GM19328 (cell line): Measurements from ENCODE around the gene TMEM170B.

Experiments
- ATAC-seq: cut with Tn5 transposase; IDR thresholded peaks from one replicate; pipeline ENCODE4 v1.9.1; 2021; ENCODE audit warnings: mild to moderate bottlenecking, moderate library complexity; ENCODE audit not compliant: unreplicated experiment

TMEM170B gene

DNA sequence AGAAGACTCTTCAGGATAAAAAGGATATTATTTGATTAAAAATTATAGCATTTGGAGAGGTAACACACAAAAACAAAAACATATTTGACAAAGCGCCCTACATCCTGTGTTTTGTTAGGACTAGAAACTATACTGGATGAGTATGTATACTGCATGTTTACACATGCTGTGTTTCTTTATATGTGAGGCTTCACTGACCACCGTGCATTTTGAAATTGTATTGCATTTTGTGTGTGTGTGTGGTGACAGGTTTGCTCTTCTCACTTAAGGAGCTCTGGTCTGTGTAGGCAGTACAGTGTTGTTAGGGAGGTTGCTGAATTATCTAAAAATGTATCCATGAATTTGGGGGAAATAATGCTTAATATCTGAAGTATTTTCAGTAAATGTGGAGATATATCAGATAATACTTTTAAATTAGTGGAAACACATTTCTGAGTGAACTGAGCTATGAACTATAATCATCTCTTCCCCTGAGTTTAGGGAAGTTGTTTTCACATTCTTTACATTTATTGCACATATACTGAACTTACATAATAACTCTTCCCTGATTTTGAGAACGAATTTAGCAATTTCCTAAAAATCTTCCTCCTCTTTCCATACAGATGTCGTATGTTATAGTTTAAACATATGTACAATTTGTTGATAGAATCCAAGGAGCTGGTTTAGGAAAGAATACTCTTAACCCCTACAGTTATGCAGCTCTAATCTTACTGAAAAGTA lies 43.3 kb downstream of the TMEM170B start:
- no peak for ATAC-seq

DNA sequence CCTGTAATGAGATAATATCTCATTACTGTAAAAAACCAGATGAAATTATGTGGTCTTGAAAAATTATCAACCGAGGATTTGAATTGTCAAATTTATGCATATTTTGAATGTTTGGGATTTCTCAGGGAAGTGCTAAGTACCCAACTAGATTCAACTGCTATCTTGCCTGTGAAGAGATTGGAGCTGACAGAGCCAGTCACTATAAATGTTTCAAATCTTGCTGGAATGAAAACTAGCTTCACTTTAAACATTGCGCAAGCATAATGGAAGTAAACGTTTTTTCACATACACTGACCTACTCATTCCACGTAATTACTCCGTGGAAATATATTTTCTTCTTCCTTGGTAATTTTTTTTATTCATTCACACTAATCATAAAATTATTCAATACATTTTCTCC lies 46.7 kb downstream of the TMEM170B start:
- ATAC-seq, result no peak

DNA sequence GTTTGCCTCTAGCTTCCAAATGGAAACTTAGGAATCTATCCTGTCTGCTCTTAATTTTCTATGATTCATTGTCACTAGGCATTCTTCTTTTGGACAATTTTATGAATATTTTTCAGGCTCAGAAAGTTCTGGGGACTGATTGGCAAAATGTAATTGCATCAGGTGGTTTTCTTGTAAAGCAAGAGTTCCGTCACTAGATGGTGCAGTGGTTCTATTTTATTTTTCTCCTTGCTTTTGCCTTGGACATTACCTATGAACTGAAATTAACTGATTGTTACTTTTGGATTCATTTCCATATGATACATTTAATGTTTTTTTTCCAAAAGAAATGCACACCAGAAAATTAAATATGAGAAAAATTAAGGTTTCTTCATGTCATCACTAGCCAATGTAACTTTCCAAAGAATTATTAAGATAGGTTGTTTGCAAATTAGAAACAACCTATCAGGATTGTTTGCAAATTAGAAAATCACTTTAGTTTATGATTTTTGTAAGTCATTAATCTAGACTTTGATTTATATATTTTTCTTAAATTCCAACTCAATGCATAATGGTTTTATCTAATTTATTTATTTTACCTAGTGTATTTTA lies 48.0 kb downstream of the TMEM170B start:
- no peak for ATAC-seq

DNA sequence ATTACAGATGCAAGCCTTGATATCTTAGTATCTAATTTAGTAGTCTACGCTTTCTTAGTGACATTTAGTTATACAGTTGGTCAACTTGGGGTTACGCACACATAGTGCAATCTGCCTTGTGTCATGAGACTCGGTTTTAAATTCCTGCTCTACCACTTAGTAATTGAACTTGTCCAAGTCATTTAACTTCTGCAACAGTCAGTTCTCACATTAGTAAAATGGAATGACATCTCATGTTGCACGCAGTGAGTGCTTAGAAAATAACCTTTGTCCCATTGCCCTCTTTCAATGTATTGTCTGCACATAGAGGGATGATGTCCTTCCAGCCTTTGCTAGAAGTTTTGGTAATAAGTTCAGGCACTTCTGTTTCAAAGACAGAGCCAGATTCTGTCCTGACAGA lies 48.6 kb downstream of the TMEM170B start:
- no peak for ATAC-seq

DNA sequence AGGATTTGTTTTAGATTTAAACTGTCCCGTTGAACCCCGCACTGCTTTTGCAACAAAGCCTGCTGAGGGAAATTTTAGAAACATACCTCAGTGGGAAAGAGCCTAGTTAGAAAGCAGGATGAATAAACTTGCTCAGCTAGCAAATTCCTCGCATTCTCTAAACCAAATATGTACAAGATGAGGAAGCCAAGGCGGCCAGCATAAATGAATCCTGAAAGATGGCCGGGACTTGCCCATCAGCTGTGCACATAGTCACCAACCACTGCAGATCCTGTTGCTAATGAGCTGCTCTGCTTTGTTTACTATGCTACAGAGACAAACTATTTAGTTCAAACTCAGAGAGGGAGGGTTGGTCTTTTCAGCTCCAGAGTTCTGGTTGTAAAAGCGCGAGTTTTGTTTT lies 49.0 kb downstream of the TMEM170B start:
- no peak for ATAC-seq

DNA sequence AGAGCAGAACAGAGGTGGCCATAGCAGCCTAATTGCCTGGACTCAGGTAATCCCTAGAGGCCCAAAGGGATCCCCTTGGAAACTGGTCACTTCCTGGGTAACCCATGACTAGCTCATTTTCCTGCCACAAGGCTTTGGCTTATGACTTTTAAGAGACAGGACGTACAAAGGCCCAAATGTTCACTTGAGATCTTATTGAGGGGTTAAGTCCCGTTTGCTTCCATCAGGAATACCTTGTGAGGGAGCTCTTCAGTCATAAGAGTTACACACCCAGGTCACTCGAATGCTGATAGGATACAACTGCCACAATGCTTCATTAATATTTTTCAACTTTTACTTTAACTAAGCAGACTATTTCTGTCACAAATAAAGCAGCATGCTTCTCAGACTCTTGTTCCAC lies 51.7 kb downstream of the TMEM170B start:
- ATAC-seq, result no peak

DNA sequence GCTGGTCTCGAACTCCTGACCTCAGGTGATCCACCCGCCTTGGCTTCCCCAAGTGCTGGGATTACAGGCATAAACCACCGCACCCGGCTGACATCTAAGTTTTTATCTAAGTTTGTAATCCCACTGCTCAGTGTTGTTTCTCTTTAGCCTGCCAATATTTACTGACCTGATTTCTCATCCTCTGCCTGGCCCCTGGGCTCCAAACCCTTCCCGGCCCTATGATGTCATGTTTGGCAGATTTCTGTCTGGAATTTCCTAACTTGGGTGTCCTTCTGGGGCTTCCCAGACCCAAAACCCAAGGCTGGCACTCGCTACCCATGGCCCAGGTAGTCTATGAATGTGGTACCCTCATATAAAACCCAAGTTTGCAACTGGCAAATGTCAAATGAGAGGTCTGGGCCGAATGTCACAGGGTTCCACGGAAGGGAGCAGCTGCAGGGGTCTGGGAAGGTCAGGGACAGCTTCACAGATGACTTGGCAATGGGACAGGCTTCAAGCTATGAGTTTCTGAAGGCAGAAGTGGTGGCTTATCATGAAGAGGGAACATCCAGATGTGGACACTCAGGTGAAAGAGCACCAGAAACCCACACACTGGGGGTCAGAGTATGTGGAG lies 54.9 kb downstream of the TMEM170B start:
- no peak for ATAC-seq

DNA sequence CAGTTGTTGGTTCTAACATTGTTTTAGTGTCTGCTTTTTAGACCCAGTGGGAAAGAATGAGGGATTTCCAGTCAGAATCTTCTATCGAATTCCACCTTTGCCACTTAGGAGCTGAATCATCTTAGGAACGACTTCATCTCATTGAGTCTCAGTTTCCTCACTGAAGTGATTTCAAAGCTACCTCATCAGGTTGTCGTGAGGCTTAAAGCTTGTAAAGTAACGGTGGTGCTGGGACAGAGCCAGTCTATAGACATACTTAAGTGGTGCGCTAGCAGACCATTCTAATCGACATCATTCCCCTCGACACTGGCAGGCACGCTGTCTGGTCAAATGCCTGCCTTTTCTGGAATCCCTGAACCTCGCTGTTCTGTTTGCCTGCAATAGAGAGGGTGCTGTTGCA lies 55.5 kb downstream of the TMEM170B start:
- no peak for ATAC-seq

DNA sequence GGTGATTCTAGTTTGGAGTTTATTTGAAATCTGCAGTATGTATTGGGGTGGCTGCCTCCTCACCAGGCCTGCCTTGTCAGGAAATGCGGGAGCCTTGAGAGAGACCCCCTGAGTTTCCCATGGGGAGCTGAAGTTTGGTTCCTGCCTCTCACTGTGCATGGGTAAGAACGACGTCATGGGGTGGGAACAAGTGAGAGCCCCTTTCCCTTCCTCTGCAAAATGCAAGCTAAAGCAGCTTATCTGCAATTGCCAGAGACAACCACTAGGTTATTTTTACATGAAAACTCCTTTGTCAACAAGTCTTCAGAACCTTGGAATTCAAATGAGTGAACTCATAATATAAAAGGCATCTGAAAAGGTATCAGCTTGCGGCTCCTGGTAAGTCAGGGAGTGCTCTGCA lies 58.4 kb downstream of the TMEM170B start:
- ATAC-seq, result no peak

DNA sequence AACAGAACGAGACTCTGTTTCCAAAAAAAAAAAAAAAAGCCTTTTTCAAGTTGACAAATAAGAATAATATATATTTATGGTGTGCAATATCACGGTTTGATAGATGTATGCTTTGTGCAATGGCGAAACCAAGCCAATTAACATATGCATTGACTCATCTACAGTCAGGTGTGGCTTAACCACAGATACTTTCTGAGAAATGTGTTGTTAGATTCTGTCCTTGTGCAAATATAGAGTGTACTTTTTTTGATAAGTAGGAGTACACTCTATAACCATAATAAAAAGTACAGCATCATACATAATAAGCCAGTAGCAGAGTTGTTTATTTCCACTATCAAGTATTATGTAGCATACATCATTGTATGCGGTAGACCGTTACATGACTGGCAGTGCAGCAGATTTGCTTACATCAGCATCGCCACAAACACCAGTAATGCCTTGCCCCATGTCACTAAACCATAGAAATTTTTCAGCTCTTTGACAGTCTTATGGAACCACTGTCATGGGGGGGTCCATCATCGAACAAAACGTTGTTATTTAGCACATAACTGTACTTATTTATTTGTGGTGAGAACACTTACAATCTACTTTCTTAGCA lies 59.2 kb downstream of the TMEM170B start:
- ATAC-seq, result no peak

DNA sequence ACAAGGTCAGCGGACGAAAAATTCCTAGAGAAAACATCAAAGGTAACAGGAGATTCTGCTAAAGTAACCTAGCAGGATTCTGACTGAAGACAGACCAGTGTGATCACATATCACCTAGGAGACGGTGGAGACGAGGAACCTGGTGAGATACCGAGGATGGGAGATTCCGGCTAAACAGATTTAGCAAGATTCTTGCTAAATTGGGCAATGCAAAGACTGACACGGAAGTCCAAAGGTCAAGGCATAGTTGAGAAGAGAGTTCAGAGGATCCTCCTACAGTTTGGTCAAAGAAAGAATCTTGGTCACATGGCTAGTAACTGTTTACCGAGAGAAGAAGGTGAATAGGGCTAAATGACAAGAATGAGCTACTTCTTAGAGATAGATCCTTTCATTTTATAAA lies 61.1 kb downstream of the TMEM170B start:
- ATAC-seq, result no peak

DNA sequence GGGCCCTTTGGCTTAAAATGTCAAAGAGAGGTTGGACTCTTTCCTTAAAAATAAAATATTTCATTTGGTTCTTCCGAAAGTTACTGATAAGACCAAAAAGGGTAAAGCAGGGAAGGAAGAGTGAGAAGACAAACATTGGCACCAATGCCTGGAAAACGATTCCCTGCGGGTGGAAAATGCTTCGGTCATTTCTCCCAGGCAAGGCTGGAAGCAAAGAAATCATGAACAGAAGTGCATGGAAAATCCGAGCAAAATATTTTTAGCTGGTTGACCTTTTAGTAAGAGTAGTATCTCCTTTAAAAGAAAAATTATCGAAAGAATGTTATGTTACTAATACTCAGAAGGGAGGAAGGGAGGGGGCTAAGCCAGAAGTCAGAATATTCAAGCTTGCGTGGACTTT lies 62.7 kb downstream of the TMEM170B start:
- no peak for ATAC-seq

DNA sequence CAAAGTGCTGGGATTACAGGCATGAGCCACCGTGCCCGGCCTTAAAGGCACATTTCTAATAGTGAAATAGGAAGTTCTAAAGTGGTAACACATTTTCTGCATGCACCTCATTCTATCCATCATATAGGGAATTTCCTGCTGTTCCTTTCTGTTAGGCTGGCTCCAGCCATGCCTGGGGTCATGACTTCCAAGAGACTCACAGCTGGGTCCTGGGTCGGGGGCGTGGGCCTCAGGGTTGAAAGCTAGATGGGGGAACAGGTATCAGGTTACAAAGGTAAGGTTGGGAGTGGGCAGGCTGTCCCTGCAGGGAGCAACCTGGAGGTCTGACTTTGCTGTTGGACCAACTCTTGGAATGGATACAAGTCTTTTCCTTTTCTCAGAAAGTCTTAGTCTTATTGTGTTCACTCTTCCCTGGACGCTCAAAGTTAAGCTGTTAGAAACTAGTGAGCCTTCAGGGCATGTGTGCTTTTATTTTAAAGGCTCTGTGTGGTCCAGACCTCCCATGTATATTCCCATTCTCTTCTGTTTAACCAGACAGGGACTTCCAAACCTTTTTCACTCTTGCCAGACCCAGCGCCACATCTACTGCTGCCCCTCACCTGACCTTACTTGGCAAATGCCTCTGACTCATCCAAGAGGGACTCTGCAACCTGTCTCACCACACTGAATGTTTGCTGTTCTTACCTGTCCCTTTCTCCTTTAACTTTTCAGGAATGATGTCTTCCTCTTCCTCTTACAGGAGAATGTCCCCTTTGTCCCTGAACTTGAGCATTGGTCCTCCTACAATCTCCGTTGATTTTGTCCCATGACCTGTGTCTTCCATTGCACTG lies 64.4 kb downstream of the TMEM170B start:
- no peak for ATAC-seq

DNA sequence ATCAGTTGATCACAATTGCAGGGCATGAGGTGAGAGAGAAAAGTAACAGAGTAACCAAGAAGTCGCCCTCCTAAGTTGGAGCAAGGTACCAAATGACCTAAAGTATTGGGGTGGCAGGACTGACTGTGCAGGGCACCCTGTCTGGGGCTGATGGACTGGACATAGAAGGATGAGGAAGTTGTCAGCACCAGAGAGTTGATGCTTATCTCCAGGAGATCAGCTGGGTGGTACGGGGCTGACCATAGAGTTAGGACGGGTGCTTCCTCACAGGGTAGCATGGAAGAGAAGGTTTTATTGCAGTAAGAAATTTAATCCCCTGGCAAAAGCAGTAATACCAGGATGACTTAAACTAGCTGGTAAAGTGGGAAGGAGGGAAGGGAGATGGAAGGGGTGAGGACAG lies 66.7 kb downstream of the TMEM170B start:
- ATAC-seq, result no peak

DNA sequence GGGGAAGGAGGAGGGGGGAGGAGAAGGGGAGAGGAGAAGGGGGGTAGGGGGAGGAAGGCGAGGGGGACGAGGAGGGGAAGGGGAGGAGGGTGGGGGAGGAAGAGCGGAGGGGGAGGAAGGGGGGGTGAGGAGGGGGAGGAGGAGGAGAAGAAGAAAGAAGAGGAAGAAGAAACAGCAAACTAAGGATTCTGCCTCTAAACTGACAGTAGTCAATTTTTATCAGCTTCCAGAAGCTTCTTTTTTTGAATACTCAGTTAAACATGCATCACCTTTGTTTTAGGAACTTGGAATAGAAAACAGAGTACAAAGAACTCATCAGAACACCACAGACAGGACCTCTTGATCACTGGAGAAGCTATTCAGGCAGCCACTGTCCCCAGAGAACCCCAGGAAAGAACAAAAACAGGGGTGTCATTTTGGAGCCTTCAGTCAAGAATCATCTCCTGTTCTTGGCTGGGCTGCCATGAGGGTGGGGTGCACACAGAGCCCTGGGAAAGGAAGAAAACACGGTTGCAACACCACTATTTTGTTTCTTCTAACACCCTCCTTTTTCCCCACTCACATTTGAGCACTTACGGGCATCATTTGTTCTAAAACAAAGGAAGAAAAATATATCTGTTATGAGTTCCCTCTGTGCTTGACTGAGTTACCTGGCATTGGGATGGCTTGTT lies 67.4 kb downstream of the TMEM170B start:
- no peak for ATAC-seq

DNA sequence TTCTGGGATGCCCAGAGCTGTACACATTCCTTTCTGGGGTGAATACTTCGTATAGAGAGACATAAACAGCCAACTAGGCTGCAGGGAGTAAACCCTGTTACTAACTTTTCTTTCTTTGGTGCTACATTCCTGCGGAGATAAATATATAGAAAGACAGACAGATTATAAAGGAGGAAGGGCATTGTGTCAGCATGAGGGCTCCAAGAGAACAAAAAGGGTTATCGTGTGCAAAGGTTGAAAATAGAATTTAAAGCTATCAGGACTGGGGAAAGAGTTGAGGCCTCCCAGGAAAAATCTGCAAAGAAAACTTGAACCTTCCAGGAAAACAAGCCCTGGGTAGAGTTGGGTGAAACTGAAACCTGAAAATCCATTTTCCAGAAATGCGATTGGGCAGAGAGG lies 68.0 kb downstream of the TMEM170B start:
- ATAC-seq, result no peak

DNA sequence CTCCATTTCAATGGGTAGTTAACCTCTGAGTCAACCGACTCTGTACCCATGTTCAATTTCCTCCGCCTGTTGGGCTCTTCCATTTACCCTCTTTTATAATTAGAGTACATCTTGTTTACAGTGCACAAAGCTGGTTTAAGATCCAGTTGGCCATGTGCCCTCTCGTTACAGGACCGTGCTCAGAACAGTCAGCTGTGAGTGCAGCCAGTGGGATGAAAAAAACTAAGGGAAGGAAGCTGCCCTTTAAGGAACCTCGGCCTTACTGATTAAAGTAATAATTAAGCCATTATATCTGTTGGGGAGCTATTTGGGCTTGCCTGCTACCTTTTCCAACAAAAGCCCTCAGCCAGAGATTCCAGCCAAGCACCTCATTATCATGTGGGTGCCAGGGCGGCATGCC lies 68.8 kb downstream of the TMEM170B start:
- ATAC-seq, result no peak

DNA sequence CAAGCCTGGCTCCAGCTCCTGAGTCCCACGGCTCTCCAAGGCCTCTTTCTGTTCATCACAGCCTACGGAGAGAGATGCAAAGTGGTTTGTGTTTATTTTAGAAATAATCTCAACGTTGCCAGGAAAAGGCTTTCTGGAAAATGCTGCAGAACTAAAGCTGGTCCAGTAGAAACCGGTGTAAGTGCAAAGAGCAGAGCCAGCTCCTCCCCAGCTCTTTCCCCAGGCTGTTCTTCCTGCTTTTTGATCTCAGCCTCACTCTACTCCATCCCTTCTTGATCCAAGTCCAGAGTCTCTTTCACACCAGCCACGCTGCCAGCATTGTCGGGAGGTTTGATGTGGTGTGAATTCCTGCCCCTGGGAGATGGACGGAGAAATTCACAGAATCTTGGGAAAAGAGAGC lies 69.8 kb downstream of the TMEM170B start:
- ATAC-seq, result no peak

DNA sequence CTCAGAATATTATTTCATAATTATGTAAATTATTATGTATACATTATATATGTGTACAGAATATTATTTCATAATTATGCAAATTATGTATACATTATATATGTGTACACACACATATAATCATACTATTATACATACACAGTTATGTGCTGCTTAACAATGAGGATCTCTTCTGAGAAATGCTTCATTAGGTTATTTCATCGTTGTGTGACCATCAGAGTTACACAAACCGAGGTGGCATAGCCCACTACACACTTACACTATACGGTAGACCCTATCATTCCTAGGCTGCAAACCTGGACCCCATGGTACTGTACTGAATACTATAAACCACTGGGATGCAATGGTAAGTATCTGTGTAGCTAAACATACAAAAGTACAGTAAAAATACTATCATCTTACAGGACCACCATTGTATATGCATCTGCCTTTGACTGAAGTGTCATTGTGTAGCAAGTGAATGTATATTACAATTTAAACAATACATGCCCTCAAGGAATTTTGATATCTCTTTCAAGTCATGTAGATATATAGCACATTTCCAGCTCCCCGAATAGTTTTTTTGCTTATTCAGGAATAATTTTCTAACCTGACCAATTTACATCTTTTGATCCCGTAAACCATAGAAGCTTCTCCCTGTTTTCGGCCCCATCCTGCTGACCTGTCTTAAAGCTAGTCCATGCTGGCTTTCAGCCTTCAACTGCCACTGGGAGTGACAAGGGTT lies 71.2 kb downstream of the TMEM170B start:
- ATAC-seq, result no peak
